Activated gamma-delta T cell (primary cell): Measurements from ENCODE around the gene ICE1.
"Not testable (repeated sequence)": the region's sequence is repeated elsewhere in the genome, so short reads cannot be mapped to it uniquely, and the experiment has no call there.

Experiments used
- DNase-seq: peaks from one replicate; lab custom pipeline; 2025; lab: John Stamatoyannopoulos, UW

ICE1 gene

GRCh38 chr5:5437227-5438172 is 15.0 kb downstream of the ICE1 start:
- DNase-seq = no peak

- DNase-seq = no peak
These were observed 29.4 kb downstream of the ICE1 start for GRCh38 chr5:5451863-5452262.

GRCh38 chr5:5453131-5453530 is 30.7 kb downstream of the ICE1 start:
- no peak for DNase-seq

DNA sequence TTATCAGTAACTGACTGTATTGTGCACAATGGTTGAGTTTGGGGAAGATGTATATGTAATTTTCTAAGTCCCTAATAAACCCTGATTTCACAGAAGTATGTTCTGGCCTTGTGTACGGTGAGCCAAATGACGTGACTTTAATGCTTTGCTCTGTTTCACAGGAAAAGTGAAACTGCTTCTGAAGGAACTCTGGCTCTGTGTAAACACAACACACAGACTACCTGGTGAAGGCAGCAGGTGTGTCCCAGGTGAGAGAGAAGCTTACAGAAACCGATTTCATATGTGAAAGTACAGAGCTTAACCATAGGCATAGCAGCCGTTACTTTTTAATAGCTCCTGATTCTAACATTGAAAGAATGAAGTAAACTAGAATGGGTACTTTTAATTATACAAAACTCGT is 31.9 kb downstream of the ICE1 start:
- no peak for DNase-seq

DNA sequence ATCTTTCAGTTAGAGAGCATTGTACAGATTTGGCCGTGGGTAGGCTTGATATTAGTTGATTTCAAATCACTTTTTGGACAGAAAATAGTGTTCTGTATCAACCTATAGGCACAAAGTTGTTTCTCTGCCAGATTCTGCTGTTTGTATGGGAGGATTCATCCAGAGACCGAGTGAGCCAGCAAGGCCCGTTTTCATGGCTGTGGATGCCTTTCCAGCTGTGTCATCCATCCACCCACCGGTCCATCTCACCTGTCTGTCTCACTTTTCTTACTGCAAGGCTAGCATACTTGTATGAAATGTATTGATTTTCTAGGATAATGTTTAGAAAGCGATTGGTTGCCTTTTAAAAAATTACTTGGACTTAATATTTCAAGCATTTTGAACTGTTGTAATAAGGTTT is 34.4 kb downstream of the ICE1 start:
- DNase-seq = no peak

- no peak for DNase-seq
These were observed 37.8 kb downstream of the ICE1 start for GRCh38 chr5:5460311-5460710.

- DNase-seq = no peak
These were observed 38.5 kb downstream of the ICE1 start for GRCh38 chr5:5461012-5461411.

DNA sequence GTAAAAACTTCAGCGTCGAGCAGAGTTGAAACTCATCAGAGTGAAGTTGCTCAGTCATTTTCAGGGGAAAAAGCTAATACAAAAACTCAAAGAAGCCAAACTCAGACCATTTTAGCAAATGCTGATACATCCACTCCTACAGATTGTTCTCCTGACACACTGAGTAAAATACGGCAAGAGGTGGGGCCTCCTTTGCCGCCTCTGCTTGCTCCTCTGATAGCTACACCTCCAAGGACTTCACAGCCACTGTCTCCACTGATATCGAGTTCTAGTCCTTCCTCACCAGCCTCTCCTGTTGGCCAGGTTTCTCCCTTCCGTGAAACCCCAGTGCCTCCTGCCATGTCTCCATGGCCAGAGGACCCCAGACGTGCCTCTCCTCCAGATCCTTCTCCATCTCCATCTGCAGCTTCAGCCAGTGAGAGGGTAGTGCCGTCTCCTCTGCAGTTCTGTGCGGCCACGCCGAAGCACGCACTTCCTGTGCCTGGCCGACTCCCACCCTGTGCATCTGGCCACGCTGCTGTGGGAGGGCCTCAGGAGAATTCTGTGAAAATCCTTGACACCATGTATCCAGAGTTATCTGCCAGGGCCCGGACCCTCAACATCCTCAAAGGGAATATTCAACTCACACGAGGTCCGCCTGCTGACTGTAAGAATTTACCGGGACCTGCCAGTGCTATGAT is 41.7 kb downstream of the ICE1 start:
- DNase-seq = no peak

- DNase-seq = no peak
These were observed 43.8 kb downstream of the ICE1 start for GRCh38 chr5:5466227-5466626.

- no peak for DNase-seq
These were observed 45.3 kb downstream of the ICE1 start for GRCh38 chr5:5467737-5468136.

- DNase-seq = no peak
These were observed 48.5 kb downstream of the ICE1 start for GRCh38 chr5:5470933-5471332.

DNA sequence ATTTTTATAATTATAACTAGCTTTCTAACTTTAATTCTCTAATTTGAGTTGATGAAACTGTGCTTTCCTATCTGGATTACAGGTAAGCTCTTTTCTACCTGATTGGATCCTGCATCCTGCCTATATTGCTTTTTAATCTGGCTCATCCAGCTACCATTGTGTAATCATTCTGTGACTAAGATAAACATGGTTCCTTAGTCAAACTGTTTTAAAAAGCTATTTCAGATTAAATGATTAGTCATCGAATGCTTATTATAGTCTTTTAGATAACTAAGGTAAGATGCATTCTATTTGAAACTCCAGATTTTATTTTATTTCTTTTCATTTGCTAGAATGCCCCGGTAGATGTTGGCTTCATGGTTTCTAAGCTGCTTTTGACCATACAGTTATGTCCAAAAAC is 50.7 kb downstream of the ICE1 start:
- no peak for DNase-seq

GRCh38 chr5:5474961-5475360 is 52.5 kb downstream of the ICE1 start:
- no peak for DNase-seq

GRCh38 chr5:5475975-5476374 is 53.5 kb downstream of the ICE1 start:
- DNase-seq = no peak

DNA sequence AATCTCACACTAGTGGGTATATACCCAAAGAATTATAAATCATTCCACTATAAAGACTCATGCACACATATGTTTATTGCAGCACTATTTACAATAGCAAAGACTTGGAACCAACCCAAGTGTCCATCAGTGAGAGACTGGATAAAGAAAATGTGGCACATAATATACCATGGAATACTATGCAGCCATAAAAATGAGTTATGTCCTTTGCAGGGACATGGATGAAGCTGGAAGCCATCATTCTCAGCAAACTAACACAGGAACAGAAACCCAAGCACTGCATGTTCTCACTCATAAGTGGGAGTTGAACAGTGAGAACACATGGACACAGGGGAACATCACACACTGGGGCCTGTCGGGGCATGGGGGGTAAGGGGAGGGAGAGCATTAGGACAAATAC is 57.1 kb downstream of the ICE1 start:
- DNase-seq = not testable (repeated sequence)

- DNase-seq = no peak
These were observed 58.1 kb downstream of the ICE1 start for GRCh38 chr5:5480481-5481111.

- DNase-seq = no peak
These were observed 58.7 kb downstream of the ICE1 start for GRCh38 chr5:5481206-5481605.

DNA sequence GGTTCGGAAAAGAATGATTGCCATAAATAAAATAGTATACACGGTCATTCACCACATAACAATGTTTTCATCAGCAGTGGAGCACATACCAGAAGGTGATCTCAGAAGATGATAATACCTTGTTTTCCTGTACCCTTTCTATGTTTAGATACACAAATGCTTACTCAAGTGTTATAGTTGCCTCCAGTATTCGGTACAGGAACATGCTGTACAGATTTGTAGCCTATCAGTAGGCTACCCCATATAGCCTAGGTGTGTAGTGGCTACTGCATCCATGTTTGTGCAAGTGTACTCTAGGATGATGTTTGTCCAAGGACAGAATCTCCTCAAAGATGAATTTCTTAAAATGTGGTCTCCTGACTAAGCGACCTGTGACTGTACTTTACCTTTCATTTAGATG is 59.2 kb downstream of the ICE1 start:
- no peak for DNase-seq

GRCh38 chr5:5483350-5483749 is 60.9 kb downstream of the ICE1 start:
- DNase-seq = no peak

- DNase-seq = no peak
These were observed 61.6 kb downstream of the ICE1 start for GRCh38 chr5:5483880-5484598.

DNA sequence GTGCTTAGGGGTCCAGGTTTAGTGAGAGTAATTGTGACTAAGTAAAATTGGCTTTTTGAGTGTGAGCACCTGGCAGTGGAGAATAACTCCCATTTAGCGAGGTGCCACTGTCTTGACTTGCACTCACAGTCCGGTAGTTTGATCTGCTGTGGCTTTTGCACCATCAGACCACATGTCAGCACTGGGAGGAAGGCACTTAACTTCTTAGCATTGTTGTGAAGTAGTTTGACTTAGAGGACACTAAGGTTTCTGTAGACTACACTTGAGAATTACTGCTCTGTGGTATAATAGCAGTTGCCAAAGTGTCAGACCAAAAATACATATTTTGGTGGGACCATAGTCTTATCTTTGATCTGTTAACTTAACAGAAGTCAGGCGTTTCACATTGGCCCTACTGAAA is 63.6 kb downstream of the ICE1 start:
- DNase-seq = no peak
